Sciatic nerve (tissue), 2 donors: ENCODE results near the gene DSC3. TPM values are rescaled to one million over a fixed set of nuclear protein-coding genes. Genes with fewer than 3 reads are reported as not detected.
"Not testable (repeated sequence)": the region's sequence is repeated elsewhere in the genome, so short reads cannot be mapped to it uniquely, and the experiment has no call there.

Experiments
- ATAC-seq: fragments of 200-7000 bp; cut with Tn5 transposase; one replicate; pipeline ENCODE4 v1.9.1; 2020; ENCODE audit warnings: mild to moderate bottlenecking, moderate library complexity
- DNase-seq: peaks from one replicate; pipeline ENCODE4 v3.0.0-alpha.2; 2020; ENCODE audit warnings: low spot score
- intact Hi-C: fragments of 100-400 bp; cut with DNase I; formaldehyde crosslinking; loops from one replicate; pipeline ENCODE4 v1.14.2; 2022
- total RNA-seq: library from RNA; stranded (reverse); fragmentation: NEBNext Ultra II Directional; extraction: Animal tissue kit (Norgen Biotek cat#: 25700); gene quantifications from one replicate; pipeline ENCODE4 v1.2.1, GENCODE V29; 2021
- donor health status: DM: no; HTN: no; CAD: no.
- donor health status: DM: no; HTN: no; CAD: no.

The DSC3 gene
- total RNA-seq, 1 donor from 2014 or later = 2.9 TPM

DNA sequence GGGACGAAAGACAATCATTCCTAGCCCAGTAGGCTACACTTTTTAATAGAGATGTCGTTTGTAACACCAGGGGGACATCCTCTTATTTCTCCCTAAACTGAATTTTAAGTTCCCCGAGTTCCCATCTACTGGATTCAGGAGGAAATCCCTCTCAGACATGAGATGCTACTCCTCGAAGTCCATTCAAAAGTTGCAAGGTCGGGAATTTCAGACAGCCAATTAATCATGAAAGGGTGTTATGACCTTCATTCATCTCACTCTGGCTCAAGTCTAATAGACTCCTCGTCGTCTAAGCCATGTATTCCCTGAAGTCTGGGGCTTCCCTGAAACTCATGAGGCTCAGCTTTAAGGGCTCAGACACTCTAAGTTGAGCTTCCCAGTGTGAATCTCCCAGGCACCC, 1.2 kb upstream of the DSC3 start:
- no peak for ATAC-seq
- no peak for DNase-seq
- intact Hi-C loops = no loop called here

GRCh38 chr18:31042084-31042405, 497 bp downstream of the DSC3 start:
- ATAC-seq = no peak
- intact Hi-C loops = no loop called here
- DNase-seq = no peak

GRCh38 chr18:31041271-31042083, 1.1 kb downstream of the DSC3 start:
- intact Hi-C loops = no loop called here
- ATAC-seq (peak; percentile 44), DNase-seq (no peak)

DNA sequence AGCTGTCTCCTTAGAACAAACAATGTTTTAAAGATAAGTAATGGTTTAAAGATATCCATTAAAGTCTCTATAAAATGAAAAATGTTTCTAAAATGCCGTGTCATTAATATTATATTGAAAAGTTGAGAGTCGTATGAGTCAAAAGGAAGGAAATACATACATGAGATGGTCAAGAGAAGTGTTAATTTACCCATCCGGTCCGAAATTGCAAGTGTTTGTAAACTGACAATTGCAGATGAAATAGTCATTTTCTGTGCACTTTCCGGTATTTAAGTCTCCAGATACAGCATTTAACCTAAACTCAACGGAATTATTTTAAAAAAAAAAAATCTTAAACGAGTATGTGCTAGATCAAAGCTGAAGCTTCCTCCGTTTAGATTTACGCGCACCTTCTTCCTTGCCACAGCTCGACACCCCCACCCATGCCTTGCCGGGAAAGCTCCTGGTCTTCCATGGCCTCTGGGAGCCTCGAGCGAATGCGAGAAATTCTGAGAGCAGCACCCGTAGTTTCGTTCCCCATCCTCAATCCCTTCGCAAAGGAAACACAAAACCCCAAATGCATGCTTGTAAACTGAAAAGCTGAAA, 1.8 kb downstream of the DSC3 start:
- ATAC-seq = no peak
- no peak for DNase-seq
- intact Hi-C loops = no loop called here

DNA sequence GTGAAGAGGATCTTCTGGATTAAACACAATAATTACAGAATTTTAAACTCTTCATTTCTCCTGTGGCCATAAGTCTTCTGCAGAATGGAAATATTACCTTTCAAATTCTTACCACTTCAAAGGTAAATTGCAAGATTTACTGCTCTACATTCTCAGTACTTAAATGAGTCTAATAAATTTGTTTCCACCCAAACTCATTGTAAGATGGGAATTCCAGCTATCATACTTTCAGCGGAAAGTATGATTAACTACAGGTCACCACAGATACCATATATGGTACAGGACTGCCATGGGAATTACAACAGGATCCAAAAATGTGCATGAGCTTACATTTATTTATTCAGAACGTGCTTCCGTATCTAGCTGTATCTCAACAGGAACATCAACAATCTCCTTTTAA, 3.1 kb downstream of the DSC3 start:
- intact Hi-C loops = no loop called here
- DNase-seq = no peak
- no peak for ATAC-seq

DNA sequence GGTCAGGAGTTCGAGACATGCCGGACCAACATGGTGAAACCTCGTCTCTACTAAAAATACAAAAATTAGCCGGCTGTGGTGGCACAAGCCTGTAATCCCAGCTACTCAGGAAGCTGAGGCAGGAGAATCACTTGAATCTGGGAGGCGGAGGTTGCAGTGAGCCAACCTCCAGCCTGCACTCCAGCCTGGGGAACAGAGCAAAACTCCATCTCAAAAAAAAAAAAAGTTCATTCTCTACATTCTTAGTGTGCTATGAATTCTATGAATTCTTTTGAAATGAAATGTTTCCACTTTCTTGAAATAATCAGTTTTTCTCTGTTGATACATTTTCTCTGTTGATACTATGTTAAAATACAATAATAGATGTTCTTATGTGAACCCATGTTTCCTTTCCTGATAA, 4.9 kb downstream of the DSC3 start:
- ATAC-seq, intact Hi-C loops, DNase-seq: not testable (repeated sequence)

- DNase-seq = no peak
Measured at GRCh38 chr18:31034541-31034940, 8.0 kb downstream of the DSC3 start.

DNA sequence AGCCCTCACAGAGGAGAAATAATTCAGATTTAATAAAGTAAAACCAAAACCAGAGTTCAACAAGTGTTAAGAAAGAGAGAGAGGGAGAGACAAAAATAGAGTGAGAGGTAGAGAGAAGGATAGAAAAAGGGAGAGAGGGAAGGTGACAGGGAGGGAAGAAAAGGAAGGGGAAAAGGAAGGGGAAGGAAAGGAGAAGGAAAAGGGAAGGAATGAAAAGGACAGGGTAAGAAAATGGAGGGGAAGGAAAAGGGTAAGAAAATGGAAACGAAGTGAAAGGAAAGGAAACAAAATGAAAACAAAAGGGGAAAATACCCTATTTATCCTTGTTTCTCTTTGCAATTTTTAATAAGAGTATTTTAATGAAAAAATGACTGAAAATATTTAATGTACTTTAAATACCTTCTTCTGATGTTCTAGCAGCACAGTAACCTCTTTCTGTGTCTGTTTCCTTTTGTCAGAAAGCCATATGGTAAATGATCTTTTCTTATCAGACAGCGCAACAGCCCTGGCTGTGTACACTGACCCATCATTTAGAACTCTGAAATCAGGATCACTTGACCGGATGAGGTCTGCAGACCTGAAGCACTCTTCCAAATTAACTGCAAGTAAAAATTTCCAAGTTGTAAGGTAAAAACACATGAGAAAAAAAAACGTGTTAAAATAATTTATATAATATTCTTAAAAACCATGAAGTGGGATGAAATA, 11.8 kb downstream of the DSC3 start:
- intact Hi-C loops = no loop called here
- DNase-seq = no peak
- ATAC-seq = no peak

More at GRCh38 chr18:31034541-31034940, 8.0 kb downstream of the DSC3 start:
- ATAC-seq = no peak
- intact Hi-C loops = no loop called here

- DNase-seq = no peak
- ATAC-seq = no peak
- intact Hi-C loops = no loop called here
Measured at GRCh38 chr18:31015715-31016434, 26.7 kb downstream of the DSC3 start.

DNA sequence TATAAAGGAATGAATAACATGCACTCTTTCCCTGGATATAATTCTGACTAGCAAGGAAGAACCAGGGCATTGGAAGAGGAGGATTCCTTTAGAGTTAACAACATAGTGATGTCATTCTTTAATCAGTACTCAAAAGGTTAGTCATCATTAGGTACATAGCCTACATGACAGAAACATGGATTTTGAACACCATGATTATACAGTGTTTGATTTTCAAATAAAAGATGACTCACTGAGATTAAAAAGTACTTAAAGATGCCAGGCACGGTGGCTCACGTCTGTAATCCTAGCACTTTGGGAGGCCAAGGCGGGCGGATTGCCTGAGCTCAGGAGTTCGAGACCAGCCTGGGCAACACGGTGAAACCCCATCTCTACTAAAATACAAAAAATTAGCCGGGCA, 31.1 kb downstream of the DSC3 start:
- intact Hi-C loops, DNase-seq, ATAC-seq: not testable (repeated sequence)

DNA sequence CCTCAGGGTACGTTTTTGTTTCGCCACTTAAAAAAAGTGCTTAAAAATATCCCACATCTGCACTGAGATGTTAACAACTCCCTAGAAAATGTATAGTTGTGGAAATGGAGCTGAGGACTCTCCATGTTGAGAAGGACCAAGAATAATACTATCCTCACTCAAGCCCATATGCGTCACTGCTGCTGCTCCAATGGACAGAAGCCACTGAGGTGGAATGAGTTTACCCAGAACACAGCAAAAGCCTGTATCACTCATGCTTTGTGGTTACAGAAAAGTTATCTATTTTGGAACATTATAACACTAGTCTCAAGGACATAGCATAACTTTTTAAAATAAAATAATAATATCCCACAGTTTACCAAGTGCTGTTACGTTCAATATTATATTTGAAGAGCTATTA, 31.9 kb downstream of the DSC3 start:
- DNase-seq (no peak), ATAC-seq (no peak)
- intact Hi-C loops = no loop called here

DNA sequence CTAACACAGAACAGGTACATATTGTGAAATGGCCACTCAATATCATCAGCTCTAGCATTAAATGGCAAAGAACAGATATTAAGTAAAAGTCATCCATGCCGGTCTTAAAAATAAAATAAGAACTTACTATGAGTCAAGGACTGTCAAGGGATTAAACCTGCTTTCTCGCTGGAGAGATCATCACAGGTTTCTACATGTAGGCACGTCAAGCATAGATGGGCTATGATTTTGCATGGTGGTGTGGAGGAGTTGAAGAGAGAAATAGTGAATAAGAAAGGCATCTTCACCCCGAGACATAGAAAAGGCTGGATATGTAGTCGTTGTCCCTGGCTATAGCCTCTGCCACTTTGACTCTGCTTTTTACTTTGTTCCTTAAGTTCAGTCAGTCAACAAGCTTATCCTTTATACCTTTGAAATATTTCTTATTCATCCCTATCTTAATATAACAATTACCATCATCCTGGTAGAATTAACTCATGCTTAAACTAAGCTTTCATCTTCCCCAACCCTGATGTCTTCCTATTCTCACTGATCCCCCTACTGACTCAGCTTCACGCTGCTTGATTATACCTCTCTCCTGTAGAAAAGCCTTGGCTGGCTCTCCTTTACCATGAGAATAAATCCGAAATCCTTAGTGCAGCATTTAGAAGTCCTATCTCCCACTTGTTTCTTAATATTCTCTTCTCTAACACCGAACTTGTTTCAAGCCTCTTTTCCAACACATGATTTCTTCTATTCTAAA, 42.5 kb downstream of the DSC3 start:
- no peak for ATAC-seq
- intact Hi-C loops = no loop called here
- DNase-seq = no peak

GRCh38 chr18:30999186-30999585, 43.4 kb downstream of the DSC3 start:
- DNase-seq (no peak), ATAC-seq (no peak)
- intact Hi-C loops = no loop called here

- DNase-seq (no peak), ATAC-seq (no peak)
- intact Hi-C loops = no loop called here
Measured at GRCh38 chr18:30997223-30997622, 45.3 kb downstream of the DSC3 start.

DNA sequence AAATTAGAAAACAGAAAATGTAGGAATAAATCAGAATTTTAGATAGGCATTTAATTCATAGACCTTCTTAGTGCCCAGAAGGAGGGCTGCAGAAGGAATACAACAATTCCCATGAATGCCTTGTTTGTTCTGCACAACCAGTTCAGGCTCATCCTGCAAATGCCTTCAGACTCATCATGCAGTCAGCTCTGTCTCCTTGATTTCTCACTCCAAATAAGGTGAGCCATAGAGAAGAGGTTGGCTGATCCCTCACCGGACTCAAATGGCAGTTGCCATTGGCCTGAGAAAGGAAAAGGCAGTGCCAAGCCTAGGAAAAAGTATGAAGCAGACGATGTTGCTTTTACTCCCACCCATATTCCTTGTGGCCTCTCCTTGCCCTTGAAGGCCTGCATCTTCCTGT, 50.3 kb downstream of the DSC3 start:
- intact Hi-C loops = no loop called here
- DNase-seq (no peak), ATAC-seq (no peak)

- ATAC-seq (no peak), DNase-seq (no peak)
- intact Hi-C loops = no loop called here
Measured at GRCh38 chr18:30991397-30991796, 51.1 kb downstream of the DSC3 start.

DNA sequence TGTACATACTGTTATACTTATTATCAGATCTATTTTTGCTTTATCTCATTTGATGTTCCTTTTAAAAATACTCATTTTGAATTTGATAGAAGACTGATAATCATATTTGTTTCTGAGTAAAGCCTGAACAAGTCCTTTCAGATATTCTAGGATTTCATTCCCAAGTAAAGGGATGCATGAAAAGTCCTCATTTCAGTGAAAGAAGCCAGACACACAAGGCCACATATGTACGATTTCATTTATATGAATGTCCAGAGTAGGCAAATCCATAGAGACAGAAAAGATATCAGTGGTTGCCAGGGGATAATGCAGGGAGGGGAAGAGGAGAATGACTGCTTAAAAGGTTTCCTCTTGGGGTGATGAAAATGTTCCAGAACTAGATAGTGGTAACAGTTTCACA, 53.4 kb downstream of the DSC3 start:
- ATAC-seq (no peak), DNase-seq (no peak)
- intact Hi-C loops = no loop called here

DNA sequence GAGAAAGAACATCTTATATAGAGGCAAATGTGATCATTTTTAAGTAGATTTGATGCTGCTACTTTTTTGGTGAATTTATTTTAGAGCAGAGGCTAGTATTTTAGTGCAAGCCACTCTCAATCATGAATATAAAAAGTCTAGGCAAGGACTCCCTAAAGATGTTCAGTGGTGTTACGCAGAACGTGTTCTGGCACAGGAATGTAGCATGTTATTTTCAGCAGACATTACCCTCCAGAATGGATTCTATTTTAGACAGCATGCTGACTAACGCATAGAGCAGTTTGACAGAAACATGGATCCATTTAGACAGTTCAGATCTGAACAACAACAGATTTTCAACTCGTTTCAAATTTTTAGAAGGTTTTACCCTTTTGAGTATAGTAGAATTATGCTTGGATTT, 54.1 kb downstream of the DSC3 start:
- intact Hi-C loops = no loop called here
- ATAC-seq (no peak), DNase-seq (no peak)
